NCI-H510A (cell line): Measurements from ENCODE around the gene SLC22A17.

Source experiments
- DNase-seq: peaks from one replicate; lab custom pipeline; 2025; lab: John Stamatoyannopoulos, UW

The SLC22A17 gene

GRCh38 chr14:23381871-23382270 is 29.2 kb upstream of the SLC22A17 start:
- no peak for DNase-seq

- DNase-seq = no peak
Observed at GRCh38 chr14:23380976-23381375, 28.3 kb upstream of the SLC22A17 start.

- DNase-seq = no peak
Observed at GRCh38 chr14:23380197-23380914, 27.7 kb upstream of the SLC22A17 start.

GRCh38 chr14:23379366-23380196 is 26.9 kb upstream of the SLC22A17 start:
- no peak for DNase-seq

GRCh38 chr14:23378612-23379220 is 26.0 kb upstream of the SLC22A17 start:
- no peak for DNase-seq

DNA sequence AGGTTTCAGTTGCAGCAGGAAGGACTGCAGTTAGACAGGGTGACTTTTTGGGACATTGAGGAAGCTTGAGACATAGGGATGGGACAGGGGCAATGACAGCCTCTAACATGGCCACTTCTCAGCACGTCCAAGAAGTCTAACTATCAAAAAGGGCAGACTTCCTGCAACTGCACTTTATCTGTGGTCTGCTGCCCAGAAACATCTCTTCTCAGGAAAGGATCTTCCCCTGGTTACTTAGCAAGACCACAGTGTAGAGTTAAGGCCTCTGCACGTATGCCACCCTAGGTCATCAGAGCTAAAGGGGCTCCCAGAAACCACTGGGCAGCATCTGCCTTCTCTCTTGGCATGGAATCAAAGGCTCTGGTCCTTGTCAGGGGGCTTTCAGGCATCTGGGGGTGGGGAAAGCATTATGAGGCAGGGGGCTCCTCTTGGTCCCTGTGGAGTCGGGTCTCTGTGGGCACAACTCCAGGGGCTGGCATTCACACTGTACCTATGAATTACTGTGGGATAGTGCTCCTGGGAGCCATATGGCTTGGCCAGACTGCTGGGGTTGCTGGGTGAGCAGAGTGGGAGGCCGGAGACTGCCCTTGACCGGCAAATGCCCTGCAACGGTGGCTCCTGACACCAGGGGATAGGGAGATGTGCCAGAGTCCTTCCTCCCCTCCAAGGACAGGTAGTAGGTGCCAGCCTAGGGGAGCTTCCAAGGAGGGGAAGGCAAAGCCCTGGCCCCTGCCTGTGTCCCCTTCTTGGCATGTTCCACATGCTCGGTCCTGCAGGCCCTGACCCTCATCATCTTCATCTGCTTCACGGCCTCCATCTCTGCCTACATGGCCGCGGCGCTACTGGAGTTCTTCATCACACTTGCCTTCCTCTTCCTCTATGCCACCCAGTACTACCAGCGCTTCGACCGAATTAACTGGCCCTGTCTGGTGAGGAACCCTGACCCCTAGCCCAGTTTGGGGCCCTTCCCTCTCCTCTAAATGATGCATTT is 25.2 kb upstream of the SLC22A17 start:
- DNase-seq = no peak

DNA sequence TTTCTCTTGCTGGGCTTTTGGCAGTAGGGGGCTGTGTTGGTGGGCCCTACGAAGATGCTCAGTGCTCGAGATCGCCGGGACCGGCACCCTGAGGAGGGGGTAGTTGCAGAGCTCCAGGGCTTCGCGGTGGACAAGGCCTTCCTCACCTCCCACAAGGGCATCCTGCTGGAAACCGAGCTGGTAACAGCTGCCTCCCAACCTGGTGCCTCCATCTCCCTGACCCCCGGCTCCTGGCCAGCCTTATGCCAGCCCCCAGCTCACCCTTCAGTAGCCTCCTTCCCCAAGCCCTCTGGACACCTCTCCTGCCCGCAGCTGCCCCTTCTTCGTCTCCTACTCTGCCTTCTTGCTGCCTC is 24.5 kb upstream of the SLC22A17 start:
- no peak for DNase-seq

- DNase-seq = no peak
Observed at GRCh38 chr14:23376482-23377197, 24.0 kb upstream of the SLC22A17 start, which contains the start of gene CMTM5. Gene CMTM5, plus strand, starts transcription at chr14:23377046. Its CDS starts 206 bp downstream, at chr14:23377252.

- no peak for DNase-seq
Observed at GRCh38 chr14:23375527-23376251, 23.0 kb upstream of the SLC22A17 start.

- DNase-seq = no peak
Observed at GRCh38 chr14:23373041-23373440, 20.4 kb upstream of the SLC22A17 start.

DNA sequence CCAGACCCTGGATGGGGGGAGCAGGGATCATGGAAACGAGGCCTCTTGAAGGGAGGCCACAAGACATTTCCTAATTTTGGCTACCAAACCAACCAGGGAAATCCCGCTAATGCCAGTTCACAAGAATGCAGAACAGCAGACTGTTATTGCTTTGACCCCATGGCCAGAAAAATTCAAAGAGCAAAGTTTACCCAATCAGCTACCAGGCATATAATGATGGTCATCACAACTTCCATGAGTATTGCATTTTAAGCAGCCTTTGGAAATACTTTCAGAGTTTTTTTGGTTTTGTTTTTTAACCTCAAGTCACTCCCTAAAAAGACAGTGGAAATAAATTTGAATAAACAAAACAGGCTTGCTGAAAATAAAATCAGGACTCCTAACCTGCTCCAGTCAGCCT is 19.8 kb upstream of the SLC22A17 start, which contains the start of gene IL25:
IL25 (plus strand) TSS at position 301 of the 400 bp plus-strand sequence.
- no peak for DNase-seq

DNA sequence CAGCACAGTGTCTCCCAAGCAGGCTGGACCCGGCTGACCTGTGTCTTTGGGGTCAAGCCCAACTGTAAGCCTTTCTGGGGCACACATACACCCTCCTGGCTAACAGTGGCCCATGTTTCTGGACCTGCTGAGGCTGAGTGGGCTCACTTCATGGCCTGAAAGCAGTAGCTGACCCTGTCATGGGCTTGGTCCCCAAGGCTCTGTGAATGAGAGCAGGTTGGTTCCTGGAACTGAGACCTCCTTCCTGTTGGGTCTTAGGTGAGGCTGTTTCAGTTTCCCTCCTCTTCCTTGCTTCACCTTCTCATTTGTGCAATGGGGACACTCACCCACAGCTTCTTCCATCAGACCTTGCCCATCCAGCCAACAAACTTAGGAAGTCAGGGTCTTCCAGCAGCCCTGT is 19.2 kb upstream of the SLC22A17 start:
- no peak for DNase-seq

- DNase-seq = no peak
Observed at GRCh38 chr14:23370221-23370620, 17.5 kb upstream of the SLC22A17 start.

DNA sequence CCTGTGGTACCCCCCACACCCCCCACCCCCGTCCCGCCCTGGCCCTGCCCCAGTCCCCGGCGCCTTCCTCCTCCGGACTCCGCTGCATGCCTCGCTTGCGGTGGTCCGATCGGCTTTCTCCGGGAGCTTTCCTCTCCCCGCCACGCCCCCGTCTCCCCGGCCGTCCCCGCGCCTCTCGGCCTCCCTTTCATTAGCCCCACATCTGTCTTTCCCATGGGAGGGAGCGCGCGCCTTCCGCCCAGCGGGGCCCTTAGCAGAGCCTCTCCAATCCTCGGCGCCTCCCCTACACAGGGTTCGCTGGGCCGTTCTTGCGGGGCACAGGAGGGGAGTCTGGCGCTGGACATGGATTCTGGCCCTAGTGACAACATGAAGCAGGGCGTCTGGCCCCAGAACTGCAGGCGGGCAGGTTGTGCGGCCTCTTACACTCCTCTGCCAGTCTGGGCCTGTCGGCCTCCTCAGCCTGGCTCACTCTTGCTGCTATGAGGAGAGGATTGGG is 13.8 kb upstream of the SLC22A17 start:
- DNase-seq = no peak

DNA sequence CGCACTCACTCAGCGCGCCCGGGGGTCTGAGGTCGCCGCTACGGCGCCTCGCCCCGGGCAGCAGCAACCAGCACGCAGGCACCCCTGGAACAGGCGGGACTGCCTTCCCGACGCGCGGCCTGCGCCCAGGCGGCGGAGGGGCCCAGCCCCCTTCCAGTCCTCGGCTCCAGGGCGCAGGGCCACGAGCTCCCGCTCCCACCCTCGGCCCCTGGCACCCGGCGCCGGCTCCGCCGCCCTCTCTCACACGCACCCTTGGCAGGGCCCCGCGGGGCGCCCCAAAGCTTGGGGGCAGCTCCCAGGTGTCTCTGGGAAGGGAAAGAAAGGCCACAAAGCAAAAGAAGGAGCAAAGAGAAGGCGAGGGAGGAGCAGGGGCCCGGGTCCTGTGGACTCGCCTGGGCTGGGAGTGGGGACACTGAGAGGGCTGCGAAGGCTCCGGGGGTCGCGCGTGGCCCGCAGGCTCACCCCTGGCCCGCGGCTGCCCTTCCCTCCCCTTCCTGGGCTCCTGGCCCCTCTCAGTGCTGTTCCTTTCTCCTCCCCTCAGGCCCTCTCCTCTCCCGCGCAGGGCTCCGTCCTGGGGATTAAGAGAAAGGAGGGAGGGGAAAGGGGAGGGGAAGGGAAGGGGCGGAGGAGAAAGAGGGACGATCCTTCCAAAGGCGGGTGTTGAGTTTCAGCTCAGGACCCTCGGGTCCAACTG is 13.2 kb upstream of the SLC22A17 start:
- no peak for DNase-seq

- DNase-seq = no peak
Observed at GRCh38 chr14:23365036-23365731, 12.5 kb upstream of the SLC22A17 start, which contains the start of gene EFS. Gene EFS, minus strand, starts transcription at chr14:23365172. Its CDS starts 147 bp downstream, at chr14:23365025.

DNA sequence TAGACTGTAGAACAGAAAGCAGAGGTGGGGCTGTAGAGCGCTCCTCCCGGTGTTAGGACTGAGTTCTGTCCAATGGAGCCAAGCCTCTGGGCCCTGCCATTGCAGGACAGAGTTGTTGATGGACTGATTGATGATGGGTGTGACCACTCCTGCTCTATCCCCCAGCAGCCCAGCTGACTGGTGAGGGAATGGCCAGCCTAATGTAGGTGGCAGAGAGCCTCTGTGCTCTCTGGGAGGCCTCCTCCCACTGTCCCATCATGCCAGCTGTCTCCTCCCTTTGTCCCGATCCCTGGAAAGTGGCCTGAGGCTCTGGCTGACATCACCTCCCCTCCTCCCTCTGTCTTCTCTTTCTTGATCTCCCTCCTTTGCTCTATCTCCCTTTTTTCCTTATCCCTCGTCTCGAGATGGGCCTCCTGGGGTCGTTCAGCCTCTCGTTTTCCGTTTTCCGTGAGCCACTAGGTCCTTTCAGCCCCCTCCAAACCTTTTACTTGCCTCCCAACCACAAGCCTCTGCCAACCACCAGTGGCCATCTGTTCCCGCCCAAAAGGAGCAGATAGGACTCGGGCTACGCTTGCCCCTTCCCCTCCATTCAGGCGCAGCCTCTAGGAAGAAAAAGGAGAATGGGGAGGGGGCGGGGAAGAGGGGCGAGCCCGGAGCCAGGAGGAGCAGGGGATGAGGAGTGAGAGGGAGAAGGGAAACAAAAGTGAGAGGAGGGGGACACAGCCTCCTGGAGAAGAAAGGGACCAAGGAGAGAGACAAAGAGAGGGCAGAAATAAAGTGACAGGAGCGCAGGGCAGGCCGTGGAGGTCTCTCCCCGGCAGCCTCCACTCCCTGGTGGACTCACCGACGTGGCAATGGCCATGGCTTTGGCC is 11.7 kb upstream of the SLC22A17 start:
- DNase-seq = no peak

- no peak for DNase-seq
Observed at GRCh38 chr14:23362200-23362599, 9.5 kb upstream of the SLC22A17 start.
